Measurements from ENCODE around the gene BCL6. TPM values are rescaled to one million over a fixed set of nuclear protein-coding genes. Genes with fewer than 3 reads are reported as not detected.
"Not testable (repeated sequence)": the region's sequence is repeated elsewhere in the genome, so short reads cannot be mapped to it uniquely, and the experiment has no call there.

Gene BCL6
- total RNA-seq, 2 experiments from 2014 or later, result 12.0 to 12.7 TPM

DNA sequence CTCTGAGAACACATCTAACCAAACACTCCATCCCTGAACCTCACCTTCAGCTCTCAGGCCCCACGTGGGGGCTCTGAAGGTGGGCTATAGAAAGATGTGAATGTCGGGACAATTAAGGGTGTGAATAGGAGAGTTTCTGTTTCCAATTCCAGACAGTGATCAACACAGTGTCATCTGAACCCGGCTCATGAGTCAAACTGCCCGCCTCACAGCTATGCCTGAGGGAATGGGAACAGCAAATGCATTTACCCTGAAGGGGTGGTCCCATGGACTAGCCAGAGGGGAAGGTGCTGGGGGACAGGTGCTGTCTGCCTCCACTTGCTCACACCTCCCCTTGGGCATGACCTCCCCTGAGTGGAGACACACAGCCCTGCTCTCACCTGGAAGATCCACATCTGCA is 49.2 kb downstream of the BCL6 start:
- no peak overlapping the region for H3K4me3 Mint-ChIP-seq

DNA sequence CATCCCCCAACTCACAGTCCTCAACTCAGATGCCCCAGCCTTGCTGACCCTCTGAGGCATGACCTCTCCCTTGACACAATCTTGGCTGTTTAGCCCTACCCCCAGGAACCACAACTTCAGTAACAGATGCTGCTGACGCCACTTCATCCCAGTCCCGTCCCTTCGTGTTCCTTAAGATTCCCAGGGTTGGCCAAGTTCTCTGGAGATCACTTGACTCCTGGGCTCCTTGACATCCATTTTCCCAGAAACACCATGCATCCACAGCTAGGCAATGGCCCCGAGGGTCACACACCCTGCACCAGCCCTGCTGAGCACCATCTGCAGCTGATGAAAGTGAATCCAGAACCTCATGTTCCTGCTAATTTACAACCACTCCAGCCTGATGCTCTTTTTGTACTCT is 49.8 kb downstream of the BCL6 start:
- CTCF ChIA-PET, result interaction anchor here (1.5 kb wide), 1 partner anchor 17 kb away, joined by 5 read pairs; no protein-coding TSS in a partner anchor
- Mint-ChIP-seq H3K4me3 (no peak overlapping the region), H3K27ac (no peak overlapping the region), H3K36me3 (ENCODE audit: low read depth) (no peaks in the 10 kb centered on the region), H3K9me3 (no peaks in the 10 kb centered on the region), H3K4me1 (no peaks in the 10 kb centered on the region), H3K27me3 (peaks cover 27% of the 10 kb centered on the region)
- DNase-seq, result no peak
- POLR2A ChIA-PET, result no interaction called here

More for the DNA sequence above, 49.2 kb downstream of the BCL6 start:
- no peak for DNase-seq
- Mint-ChIP-seq H3K4me1 (no peaks in the 10 kb centered on the region), H3K9me3 (no peaks in the 10 kb centered on the region), H3K27ac (no peak overlapping the region), H3K36me3 (ENCODE audit: low read depth) (no peaks in the 10 kb centered on the region), H3K27me3 (peaks cover 21% of the 10 kb centered on the region)
- ChIA-PET POLR2A (no interaction called here), CTCF (interaction anchor here (0.7 to 1.5 kb wide), 2 partner anchors 17 to 1453 kb away, joined by 4 to 5 read pairs; no protein-coding TSS in a partner anchor)

DNA sequence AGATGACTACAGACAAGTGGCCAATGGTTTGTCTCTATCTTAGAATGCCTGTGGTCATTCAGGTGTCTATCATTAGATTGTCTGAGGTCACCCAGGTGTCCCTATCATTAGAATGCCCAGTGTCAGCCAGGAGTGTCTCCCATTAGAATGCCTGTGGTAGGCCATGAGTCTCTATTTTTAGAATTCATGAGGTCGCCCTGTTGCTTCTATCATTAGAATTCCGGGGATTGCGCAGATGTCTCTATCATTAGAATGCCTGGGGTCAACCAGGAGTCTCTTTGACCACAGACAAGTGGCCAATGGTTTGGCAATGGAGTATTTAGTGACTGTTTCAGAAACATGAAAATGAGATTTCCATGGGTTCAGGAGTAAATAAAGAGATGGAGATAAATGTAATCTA is 50.5 kb downstream of the BCL6 start:
- Mint-ChIP-seq H3K4me1 (no peaks in the 10 kb centered on the region), H3K27ac (no peak overlapping the region), H3K36me3 (ENCODE audit: low read depth) (no peaks in the 10 kb centered on the region), H3K4me3 (no peak overlapping the region), H3K27me3 (peaks cover 30% of the 10 kb centered on the region), H3K9me3 (no peaks in the 10 kb centered on the region)
- DNase-seq, result no peak
- ChIA-PET CTCF (interaction anchor here (1.2 to 1.5 kb wide), 2 partner anchors 9 to 16 kb away, joined by 5 read pairs; no protein-coding TSS in a partner anchor), POLR2A (no interaction called here)

DNA sequence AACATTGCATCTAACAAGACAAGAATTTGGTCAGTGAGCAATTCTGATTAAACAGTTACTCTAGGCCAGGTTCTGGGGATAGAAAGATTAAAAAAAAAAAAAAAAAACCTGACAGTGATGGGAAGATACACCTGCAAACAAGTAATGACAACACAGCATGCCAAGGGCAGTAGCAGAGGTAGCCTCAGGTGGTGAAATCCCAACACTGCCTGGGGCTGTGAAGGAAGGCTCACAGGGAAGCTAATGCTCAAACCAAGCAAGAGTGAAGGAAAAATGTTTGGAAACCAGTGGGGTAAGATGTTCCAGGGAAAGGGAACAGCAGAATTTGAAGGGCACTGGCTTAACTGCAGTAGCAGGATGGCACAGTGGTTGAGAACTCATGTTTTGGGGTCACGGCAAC is 51.8 kb downstream of the BCL6 start:
- peaks cover 37% of the 10 kb centered on the region for H3K27me3 Mint-ChIP-seq

DNA sequence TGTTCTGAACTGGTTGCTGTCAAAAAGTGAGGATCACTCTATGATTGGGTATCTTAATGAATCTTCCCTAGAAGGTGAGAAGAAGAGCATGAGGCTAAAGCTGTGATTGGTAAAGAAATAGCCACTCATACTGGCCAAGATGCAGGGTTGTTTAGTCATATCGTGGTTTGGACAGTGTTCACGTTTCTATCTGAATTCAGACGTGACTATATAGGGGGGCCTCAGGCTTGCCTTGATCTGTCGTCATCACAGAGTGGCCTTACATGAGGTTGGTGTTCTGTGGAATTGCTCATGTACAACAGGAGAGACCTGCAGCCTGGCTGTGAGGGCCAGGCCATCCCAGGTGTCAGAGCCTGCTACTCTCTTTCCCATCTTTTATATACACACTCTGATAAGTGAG is 55.3 kb downstream of the BCL6 start:
- H3K27ac Mint-ChIP-seq, result no peak overlapping the region
- H3K9me3 Mint-ChIP-seq, result peaks cover 5% of the 10 kb centered on the region
- H3K27me3 Mint-ChIP-seq, result peaks cover 43% of the 10 kb centered on the region
- no peaks in the 10 kb centered on the region for H3K4me1 Mint-ChIP-seq
- H3K36me3 Mint-ChIP-seq (ENCODE audit: low read depth), result no peaks in the 10 kb centered on the region
- CTCF ChIA-PET, result no interaction called here
- POLR2A ChIA-PET, result no interaction called here
- no peak overlapping the region for H3K4me3 Mint-ChIP-seq
- DNase-seq, result no peak

More for the DNA sequence above, 51.8 kb downstream of the BCL6 start:
- POLR2A ChIA-PET, result no interaction called here
- H3K4me1 Mint-ChIP-seq, result no peaks in the 10 kb centered on the region
- no peak overlapping the region for H3K27ac Mint-ChIP-seq
- CTCF ChIA-PET, result interaction anchor here (0.7 to 0.9 kb wide), 2 partner anchors 39 to 1318 kb away, joined by 3 read pairs; no protein-coding TSS in a partner anchor
- DNase-seq, result no peak
- no peaks in the 10 kb centered on the region for H3K36me3 Mint-ChIP-seq (ENCODE audit: low read depth)
- no peaks in the 10 kb centered on the region for H3K9me3 Mint-ChIP-seq
- H3K4me3 Mint-ChIP-seq, result no peak overlapping the region

DNA sequence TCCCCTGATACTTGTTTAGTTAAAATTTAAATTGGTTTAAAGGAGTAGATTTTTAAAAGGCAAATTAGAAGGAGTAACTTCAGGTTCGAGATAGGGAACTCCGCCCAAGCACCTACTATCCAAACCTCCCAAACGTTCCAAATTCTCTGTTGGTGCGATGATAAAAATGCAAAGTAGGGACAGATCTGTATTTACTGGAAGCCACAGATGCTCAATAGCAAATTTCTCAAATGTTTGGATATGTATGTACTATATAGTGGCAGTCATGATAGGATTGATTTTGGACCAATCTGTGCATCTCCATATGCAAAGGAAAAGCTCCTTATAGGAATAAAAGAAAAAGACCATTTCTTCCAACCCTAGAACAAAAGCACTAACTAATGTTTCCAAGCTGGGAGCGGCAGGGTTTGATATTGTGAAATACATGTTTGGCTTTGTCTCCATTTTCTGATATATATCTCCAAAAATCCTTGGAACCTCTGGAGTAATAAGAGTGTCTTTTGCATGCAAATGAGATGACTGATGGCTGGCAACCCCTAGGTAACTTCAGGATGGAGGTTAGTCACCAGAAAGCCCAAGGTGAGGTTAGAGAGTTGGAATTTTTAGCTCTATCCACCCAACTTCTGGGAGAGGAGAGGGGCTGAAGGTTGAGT is 58.5 kb downstream of the BCL6 start:
- Mint-ChIP-seq H3K27ac (no peak overlapping the region), H3K4me3 (no peak overlapping the region), H3K4me1 (no peaks in the 10 kb centered on the region), H3K9me3 (peaks cover 5% of the 10 kb centered on the region), H3K36me3 (ENCODE audit: low read depth) (no peaks in the 10 kb centered on the region), H3K27me3 (peaks cover 42% of the 10 kb centered on the region)
- ChIA-PET CTCF (interaction anchor here (1.5 to 1.6 kb wide), 2 partner anchors 8 to 367 kb away, joined by 4 to 5 read pairs; no protein-coding TSS in a partner anchor), POLR2A (no interaction called here)
- DNase-seq, result no peak

DNA sequence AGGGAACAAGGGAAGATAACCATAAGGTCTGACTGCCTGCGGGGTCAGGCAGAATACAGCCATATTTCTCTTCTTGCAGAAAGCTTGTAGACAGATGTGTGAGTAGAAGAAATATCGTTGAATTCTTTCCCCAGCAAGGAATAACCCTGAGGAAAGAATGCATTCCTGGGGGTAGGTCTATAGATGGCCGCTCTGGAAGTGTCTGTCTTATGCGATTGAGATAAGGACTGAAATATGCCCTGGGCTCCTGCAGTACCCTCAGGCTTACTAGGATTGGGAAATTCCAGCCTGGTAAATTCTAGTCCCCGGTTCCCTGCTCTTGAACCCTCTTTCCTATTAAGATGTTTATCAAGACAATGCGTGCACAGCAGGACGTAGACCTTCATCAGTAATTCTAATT is 59.3 kb downstream of the BCL6 start:
- H3K4me1 Mint-ChIP-seq, result no peaks in the 10 kb centered on the region
- POLR2A ChIA-PET, result no interaction called here

DNA sequence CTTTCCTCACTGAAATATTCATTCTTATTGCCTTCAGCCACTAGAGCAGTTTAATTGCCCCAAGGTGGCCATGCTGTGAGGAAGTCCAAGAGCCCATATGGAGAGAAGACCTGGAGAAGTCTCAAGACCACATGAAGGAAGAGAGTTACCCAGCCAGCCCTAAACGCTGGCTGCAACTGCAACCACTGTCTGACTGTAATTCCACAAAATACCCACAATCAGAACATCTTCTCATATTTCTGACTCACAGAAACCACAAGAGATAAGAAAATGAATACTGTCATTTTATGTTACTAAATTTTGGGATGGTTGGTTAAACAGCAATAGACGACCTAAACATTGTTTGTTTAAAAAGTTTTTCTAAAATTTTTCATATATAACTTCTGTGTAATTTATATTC is 60.4 kb downstream of the BCL6 start:
- Mint-ChIP-seq H3K27ac (no peak overlapping the region), H3K27me3 (peaks cover 30% of the 10 kb centered on the region)
- CTCF ChIA-PET, result interaction anchor here (0.7 to 1.1 kb wide), 2 partner anchors 18 to 365 kb away, joined by 3 read pairs; no protein-coding TSS in a partner anchor

More for the DNA sequence above, 59.3 kb downstream of the BCL6 start:
- Mint-ChIP-seq H3K27me3 (peaks cover 39% of the 10 kb centered on the region), H3K36me3 (ENCODE audit: low read depth) (no peaks in the 10 kb centered on the region), H3K27ac (no peak overlapping the region), H3K9me3 (peaks cover 5% of the 10 kb centered on the region), H3K4me3 (no peak overlapping the region)
- CTCF ChIA-PET, result no interaction called here
- no peak for DNase-seq

DNA sequence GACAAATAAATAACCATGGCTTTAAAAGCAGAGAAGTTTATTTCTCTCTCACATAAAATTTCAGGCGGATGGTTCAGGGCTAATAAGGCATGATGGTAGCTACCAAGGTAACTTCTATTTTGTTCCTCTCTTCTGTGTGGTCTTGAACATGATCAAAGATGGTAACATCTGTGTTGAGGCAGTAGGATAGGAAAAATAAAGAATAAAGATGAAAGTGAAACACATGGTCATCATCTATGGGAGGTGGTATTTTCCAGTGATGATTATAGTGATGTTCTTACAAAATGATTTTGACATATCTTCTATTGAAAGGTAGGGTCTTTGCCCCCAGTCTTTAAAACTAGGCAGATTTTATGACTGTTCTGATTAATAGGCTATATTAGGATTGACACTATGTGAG is 60.8 kb downstream of the BCL6 start:
- peaks cover 28% of the 10 kb centered on the region for H3K27me3 Mint-ChIP-seq
- no peaks in the 10 kb centered on the region for H3K4me1 Mint-ChIP-seq
- no peak overlapping the region for H3K27ac Mint-ChIP-seq

More for the DNA sequence above, 60.4 kb downstream of the BCL6 start:
- H3K36me3 Mint-ChIP-seq (ENCODE audit: low read depth), result no peaks in the 10 kb centered on the region
- POLR2A ChIA-PET, result no interaction called here
- no peak for DNase-seq
- H3K4me3 Mint-ChIP-seq, result no peak overlapping the region
- H3K9me3 Mint-ChIP-seq, result peaks cover 5% of the 10 kb centered on the region
- H3K4me1 Mint-ChIP-seq, result no peaks in the 10 kb centered on the region

DNA sequence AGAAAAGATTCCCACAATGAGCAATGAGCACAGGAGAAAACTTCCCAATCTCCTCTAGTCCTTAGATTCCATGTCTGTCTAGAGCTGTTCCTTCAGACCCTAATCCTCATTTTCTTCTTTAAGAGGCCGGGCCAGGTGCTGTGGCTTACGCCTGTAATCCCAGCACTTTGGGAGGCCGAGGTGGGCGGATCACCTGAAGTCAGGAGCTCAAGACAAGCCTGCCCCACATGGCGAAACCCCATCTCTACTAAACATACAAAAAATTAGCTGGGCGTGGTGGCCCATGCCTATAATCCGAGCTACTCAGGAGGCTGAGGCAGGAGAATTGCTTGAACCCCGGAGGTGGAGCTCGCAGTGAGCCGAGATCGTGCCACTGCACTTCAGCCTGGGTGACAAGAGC is 63.5 kb downstream of the BCL6 start:
- CTCF ChIA-PET, result interaction anchor here (0.6 to 8.3 kb wide), 2 partner anchors 70 to 363 kb away, joined by 5 to 107 read pairs; no protein-coding TSS in a partner anchor
- H3K36me3 Mint-ChIP-seq (ENCODE audit: low read depth); H3K4me1 Mint-ChIP-seq; DNase-seq; H3K27ac Mint-ChIP-seq; POLR2A ChIA-PET; H3K9me3 Mint-ChIP-seq; H3K4me3 Mint-ChIP-seq: not testable (repeated sequence)
- H3K27me3 Mint-ChIP-seq, result peaks cover 34% of the 10 kb centered on the region

More for the DNA sequence above, 60.8 kb downstream of the BCL6 start:
- Mint-ChIP-seq H3K36me3 (ENCODE audit: low read depth) (no peaks in the 10 kb centered on the region), H3K9me3 (peaks cover 5% of the 10 kb centered on the region), H3K4me3 (no peak overlapping the region)
- CTCF ChIA-PET, result interaction anchor here (0.7 to 1.1 kb wide), 3 partner anchors 19 to 365 kb away, joined by 3 read pairs; no protein-coding TSS in a partner anchor
- DNase-seq, result no peak
- POLR2A ChIA-PET, result no interaction called here

DNA sequence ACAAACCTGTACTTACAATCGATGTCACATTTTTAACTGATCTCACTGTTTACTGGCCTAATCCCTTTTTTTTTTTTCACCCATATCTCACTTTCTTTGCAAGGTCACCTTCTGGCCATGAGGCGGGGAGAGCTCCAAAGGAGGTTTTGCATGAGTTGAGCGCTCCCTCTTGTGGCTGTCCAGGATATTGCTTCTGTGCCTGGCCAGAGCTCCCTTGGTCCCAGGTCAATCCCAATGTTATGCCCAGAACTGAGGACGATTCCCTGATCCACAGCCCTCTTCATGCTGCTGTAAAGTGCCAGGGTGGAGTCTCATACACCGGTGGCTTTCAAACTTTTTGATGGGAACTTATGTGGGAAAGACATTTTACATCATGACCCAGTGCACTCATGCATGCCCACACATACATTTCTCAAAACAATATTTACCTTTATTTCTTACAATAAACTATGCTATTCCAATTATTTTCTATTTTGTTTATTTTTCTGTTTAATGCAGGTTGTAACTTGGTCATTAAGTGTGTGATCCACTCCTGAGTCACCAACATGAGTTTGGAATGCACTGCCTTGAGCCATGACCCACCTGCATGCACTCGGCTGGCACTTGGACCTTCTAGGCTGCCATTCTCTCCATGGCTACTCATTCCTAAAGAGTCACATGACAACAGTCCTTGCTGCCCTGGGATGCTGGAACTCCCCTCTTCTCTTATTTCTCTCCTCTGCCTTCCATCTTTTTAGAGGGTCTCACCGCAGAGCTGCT is 65.5 kb downstream of the BCL6 start:
- peak; percentile 65 for DNase-seq
- no peaks in the 10 kb centered on the region for H3K36me3 Mint-ChIP-seq (ENCODE audit: low read depth)
- no peaks in the 10 kb centered on the region for H3K4me1 Mint-ChIP-seq
- no peak overlapping the region for H3K4me3 Mint-ChIP-seq
- POLR2A ChIA-PET, result no interaction called here
- peaks cover 39% of the 10 kb centered on the region for H3K27me3 Mint-ChIP-seq
- CTCF ChIA-PET, result interaction anchor here (0.6 to 8.3 kb wide), 32 partner anchors 8 to 1421 kb away, joined by 3 to 107 read pairs (median 4); partner anchors contain the start of gene SST
- no peak overlapping the region for H3K27ac Mint-ChIP-seq
- H3K9me3 Mint-ChIP-seq, result no peaks in the 10 kb centered on the region

DNA sequence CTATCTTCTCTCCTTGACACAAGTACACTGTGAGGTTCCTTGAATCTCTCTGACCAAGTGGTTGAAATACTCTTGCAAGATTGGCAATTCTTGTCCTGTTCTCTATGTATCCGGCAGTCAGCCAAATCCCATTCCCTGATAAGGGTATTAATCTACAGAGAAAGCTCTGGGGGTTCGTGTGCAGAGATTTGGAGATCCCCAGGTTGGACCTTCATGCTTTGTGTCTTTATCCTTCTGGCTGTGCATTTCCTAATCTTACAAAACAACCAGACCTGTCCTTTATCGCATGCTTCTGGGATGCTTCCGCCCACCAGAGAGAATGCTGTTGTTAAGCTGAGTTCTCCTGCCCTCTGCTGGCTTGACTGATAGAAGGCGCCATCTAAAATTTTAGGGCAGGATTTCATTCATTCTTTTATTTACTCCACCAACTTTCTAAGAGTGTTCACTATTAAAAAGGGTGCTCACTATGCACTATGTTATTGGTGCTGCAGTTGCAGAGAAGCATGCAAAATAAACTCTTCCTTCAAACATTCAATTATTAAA is 66.5 kb downstream of the BCL6 start:
- POLR2A ChIA-PET, result no interaction called here
- H3K4me3 Mint-ChIP-seq, result no peak overlapping the region
- H3K27ac Mint-ChIP-seq, result no peak overlapping the region
- no peaks in the 10 kb centered on the region for H3K36me3 Mint-ChIP-seq (ENCODE audit: low read depth)
- peaks cover 38% of the 10 kb centered on the region for H3K27me3 Mint-ChIP-seq
- CTCF ChIA-PET, result interaction anchor here (0.6 to 8.3 kb wide), 21 partner anchors 8 to 1059 kb away, joined by 3 to 107 read pairs (median 4); partner anchors contain the start of gene SST
- no peaks in the 10 kb centered on the region for H3K9me3 Mint-ChIP-seq
- H3K4me1 Mint-ChIP-seq, result no peaks in the 10 kb centered on the region
- peak; percentile 50 for DNase-seq

DNA sequence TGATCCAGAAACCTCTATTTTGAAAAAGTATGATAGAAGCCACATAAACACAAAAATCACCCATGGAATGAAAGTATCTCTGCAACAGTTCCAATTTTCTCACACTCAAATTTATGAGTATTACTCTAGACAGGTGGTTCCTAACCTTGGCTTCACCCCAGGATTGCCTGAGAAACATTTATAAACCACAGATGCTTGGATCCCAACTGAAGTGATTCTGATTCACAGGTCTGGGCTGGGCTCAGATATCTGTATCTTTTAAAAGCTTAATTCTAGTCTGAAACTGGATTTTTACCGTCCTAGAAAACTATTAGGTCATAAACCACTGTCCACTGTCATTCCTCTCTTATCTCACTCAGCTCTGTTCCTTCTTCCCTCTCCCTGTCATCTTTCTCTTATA is 67.7 kb downstream of the BCL6 start:
- H3K4me1 Mint-ChIP-seq, result no peaks in the 10 kb centered on the region
- H3K4me3 Mint-ChIP-seq, result no peak overlapping the region
- no peak overlapping the region for H3K27ac Mint-ChIP-seq
- POLR2A ChIA-PET, result no interaction called here
- no peak for DNase-seq
- no peaks in the 10 kb centered on the region for H3K36me3 Mint-ChIP-seq (ENCODE audit: low read depth)
- CTCF ChIA-PET, result interaction anchor here (0.6 to 8.3 kb wide), 4 partner anchors 21 to 359 kb away, joined by 3 to 107 read pairs (median 3); no protein-coding TSS in a partner anchor
- H3K27me3 Mint-ChIP-seq, result peaks cover 40% of the 10 kb centered on the region
- H3K9me3 Mint-ChIP-seq, result no peaks in the 10 kb centered on the region
